M059J (cell line): Measurements from ENCODE around the gene TMPRSS7. TPM values are rescaled to one million over a fixed set of nuclear protein-coding genes. Genes with fewer than 3 reads are reported as not detected.
"Not testable (repeated sequence)": the region's sequence is repeated elsewhere in the genome, so short reads cannot be mapped to it uniquely, and the experiment has no call there.

Experiments
- DNase-seq: peaks from one replicate; pipeline ENCODE4 v3.0.0-alpha.2; 2012; ENCODE audit warnings: low read depth
- total RNA-seq: library from RNA; depleted of rRNA; stranded (reverse); fragments of >200 nt; shearing (Covaris generic); gene quantifications from 2 replicates; pipeline ENCODE4 v1.2.3, GENCODE V29; 2014

TMPRSS7 gene
- total RNA-seq, 1 experiment from 2014 or later: not detected

- DNase-seq: peak; percentile 70
Observed at GRCh38 chr3:112013058-112013783, 21.3 kb upstream of the TMPRSS7 start.

- DNase-seq: no peak
Observed at GRCh38 chr3:112013784-112014143, 20.8 kb upstream of the TMPRSS7 start.

- DNase-seq: no peak
Observed at GRCh38 chr3:112017091-112017490, 17.4 kb upstream of the TMPRSS7 start.

- DNase-seq: no peak
Observed at GRCh38 chr3:112018712-112019111, 15.8 kb upstream of the TMPRSS7 start.

- no peak for DNase-seq
Observed at GRCh38 chr3:112019716-112020115, 14.8 kb upstream of the TMPRSS7 start.

DNA sequence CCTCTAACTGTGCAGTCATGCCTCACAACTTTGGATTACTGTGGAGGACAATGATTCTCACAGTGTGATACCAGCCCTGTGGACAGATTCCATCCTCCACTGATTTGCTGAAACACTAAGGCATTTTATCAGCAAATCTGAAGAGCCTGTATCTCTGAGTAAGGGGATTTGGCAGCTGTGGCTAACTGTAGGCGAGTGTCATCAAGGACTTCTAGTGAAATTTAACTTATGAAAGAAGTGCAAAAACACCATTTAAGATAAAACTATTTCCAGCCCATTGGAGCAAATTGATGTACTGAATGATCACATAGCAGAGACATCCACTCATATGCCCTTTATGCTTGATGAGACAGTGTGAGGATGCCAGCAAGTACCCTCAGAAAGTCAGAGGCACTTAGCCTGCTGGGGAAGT is 13.9 kb upstream of the TMPRSS7 start:
- no peak for DNase-seq

GRCh38 chr3:112027142-112027541 is 7.4 kb upstream of the TMPRSS7 start:
- DNase-seq: no peak

DNA sequence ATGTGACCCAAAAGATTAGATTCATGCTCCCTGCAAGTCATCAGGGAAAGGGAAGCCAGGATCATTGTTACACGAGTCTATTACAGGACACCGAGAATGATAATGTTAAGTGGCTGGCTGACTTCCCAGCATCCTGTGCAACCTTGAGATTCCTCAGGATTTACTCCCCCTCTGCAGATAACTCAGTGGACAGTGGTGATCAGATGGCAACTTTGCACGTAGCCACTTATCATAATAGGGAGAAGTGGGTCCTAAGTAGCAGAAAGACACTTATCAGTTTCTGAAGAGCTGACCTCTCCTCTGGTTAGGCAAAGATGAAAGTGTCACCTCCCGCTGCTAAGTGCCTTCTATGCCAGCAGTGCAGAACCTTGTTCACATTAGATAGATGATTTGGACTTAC is 6.7 kb upstream of the TMPRSS7 start:
- no peak for DNase-seq

DNA sequence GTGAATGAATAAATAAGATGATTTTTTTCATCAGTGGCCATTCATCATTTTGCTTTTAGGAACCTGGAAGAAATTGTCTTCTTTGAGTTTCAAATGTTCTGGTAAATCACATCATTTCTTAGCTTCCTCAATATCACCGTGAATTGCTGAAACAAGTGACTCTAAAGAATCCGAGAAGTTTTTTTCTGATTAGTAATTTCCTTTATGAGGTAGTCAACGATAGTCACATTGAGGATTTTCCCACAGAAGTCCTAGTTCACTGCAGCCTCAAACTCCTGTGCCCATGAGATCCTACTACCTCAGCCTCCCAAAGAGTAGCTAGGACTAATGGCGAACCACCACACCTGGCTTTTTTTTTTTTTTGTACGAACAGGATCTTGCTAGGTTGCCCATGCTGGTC is 3.6 kb upstream of the TMPRSS7 start:
- DNase-seq: no peak

DNA sequence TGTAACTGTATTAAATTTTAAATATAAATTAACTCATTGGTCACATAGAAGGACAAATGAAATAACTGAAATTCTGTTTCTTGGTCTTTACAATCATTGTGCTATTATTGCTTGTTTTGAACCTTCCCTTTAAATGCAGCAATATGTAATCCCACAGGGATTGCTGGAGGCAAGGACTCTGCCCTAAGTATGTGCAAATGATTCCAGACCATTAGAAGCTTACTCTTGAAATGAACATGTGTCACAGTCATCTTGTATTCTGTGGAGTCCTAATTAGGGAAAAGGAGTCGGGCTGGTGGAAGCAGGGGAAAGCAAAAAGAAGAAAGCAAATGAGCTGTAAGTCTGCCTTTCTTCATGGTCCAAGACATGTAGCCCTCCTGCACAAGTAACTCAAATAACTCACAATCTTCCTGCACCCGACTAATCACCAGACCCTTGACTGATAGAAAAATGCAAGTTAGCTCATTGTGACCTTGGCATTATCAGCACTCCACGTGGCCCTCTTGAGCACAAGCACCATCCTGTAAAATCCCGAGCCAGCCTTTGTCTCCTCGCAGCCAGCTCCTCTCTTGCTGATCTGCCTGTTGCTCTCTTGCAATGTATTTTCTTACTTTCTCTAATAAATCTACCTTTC is 2.3 kb upstream of the TMPRSS7 start:
- DNase-seq: no peak

DNA sequence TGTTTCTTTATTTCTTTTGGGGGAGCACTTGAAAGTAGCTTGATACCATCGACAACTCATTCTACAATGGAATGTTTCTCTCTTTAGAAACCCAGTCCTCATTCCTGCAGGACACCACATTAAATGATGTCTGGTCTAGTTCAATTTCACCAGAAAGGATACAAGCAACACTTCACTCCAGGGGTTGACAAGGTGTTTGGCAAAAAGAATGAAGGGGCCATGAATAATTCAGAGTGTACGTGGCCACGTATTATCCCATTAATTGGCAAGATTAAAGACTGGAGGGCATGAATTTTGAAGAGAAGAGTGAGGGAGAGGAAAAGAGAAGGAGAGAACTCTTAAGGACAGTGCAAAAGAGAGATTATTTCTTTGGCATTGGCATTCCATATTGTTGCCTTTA is 705 bp downstream of the TMPRSS7 start:
- DNase-seq: no peak

DNA sequence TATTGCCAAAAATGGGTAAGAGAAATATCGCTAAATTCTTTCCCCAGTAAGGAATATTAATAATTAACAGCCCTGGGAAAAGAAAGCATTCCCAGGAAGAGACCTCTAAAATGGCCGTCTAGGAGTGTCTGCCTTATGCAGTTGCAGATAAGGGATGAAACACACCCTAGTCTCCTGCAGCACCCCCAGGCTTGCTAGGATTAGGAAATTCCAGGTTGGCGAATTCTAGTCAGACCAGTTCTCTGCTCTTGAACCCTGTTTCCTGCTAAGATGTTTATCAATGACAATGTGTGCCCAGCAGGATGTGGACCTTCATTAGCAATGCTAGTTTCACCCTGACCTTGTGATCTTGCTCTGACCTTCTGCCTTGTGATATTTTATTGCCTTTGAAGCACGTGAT is 2.7 kb downstream of the TMPRSS7 start:
- not testable (repeated sequence) for DNase-seq

GRCh38 chr3:112038863-112039262 is 4.3 kb downstream of the TMPRSS7 start:
- DNase-seq: peak; percentile 38

- no peak for DNase-seq
Observed at GRCh38 chr3:112041321-112041720, 6.8 kb downstream of the TMPRSS7 start.

DNA sequence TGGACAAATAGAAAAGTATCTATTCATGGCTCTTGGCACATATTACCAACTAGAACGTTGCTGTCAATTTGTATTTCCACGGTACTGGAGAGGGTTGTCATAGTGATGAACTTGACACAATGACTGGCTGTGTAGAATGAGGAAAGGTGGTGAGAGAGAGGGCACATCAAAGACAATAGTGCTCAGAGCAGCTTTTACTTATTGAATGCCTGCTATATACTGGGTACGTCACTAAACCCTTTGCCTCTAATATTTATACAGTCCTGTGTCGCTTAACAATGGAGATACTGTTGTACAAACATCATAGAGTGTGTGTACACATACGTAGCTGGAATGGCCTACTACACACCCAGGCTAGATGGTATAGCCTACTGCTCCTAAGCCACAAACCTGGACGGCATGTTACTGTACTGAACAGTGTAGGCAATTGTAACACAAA is 8.3 kb downstream of the TMPRSS7 start:
- DNase-seq: no peak

DNA sequence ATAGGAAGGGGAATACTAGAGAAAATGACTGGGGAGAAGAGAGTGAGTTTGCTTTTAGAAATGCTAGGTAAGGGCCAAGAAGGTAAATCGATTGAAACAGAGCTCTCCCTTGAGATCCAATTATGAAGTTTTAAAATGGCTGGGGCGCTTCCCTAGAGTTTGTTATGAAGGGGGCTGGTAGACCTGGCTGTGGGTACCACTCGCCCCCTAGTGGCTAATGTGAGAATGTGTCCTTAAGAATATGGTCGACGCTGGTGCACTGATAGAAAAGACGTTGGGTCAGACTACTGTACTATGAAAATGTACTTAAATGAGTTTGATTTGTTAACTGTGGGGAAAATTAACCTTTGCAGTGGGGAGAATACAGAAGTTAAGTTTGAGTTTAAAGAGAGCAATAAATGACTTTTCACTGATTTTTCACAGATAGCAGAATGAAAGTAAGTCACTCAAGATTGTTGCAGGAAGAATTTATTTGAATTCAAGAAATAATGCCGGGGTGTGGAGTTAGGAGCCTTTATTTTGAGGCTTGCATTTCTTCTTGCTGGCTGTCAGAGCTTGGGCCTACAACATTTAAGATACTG is 9.2 kb downstream of the TMPRSS7 start:
- DNase-seq: peak; percentile 81

DNA sequence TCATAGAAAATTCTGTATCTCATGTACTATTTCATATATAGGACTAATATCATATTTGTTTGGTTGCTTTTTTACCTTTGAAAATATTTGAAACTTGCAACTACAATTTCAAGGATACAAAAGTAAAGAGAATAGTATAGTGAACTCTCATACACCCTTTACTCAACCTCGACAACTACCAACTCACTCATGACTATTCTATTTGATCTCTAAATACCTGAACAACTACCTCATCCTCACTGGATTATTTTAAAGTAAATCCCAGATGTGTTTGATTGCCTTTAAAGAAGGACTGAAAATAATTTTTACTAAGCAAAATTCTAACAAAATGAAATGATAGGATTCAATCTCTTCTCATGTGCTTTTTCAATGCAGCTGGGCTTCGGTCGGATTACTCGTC is 12.1 kb downstream of the TMPRSS7 start:
- peak; percentile 24 for DNase-seq

- no peak for DNase-seq
Observed at GRCh38 chr3:112047264-112047663, 12.7 kb downstream of the TMPRSS7 start.

DNA sequence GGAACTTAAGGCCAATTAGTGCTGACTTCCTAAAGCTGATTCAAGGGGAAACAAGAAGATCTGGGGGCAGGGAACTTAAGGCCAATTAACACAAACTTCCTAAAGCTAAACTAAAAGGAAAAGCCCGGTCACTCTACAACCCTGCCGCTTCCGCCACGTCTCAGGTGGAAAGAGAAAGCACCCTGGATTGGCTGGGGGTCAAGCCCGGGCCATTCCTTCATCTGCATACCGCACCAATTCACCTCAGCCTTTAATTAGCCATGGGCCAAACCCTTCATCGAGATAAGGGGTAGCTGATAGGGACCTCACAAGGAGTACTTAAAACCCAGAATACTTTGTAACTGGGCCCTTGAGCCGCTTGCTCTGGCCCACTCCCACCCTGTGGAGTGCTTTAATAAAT is 14.4 kb downstream of the TMPRSS7 start:
- no peak for DNase-seq

- no peak for DNase-seq
Observed at GRCh38 chr3:112053229-112053628, 18.7 kb downstream of the TMPRSS7 start.

GRCh38 chr3:112056451-112056929 is 22.0 kb downstream of the TMPRSS7 start:
- DNase-seq: peak; percentile 67

GRCh38 chr3:112059497-112059896 is 25.0 kb downstream of the TMPRSS7 start:
- DNase-seq: no peak

GRCh38 chr3:112061152-112061551 is 26.6 kb downstream of the TMPRSS7 start:
- DNase-seq: peak; percentile 43
